Muscle layer of colon (tissue), 2 donors: ENCODE data around the gene KCNC2.

ENCODE experiments used
- H3K27ac ChIP-seq: one replicate; pipeline ENCODE4 v1.7.0; 2013; ENCODE audit warnings: low read depth, mild to moderate bottlenecking, low read length, moderate library complexity
- H3K27me3 ChIP-seq, 2 donors: one replicate each; pipeline ENCODE4 v1.7.0; 2013; ENCODE audit warnings: low read length in 2 of 2, mild to moderate bottlenecking in 2 of 2; ENCODE audit not compliant: insufficient read depth in 2 of 2, control insufficient read depth in 1 of 2
- H3K36me3 ChIP-seq: one replicate; pipeline ENCODE4 v1.7.0; 2013; ENCODE audit warnings: mild to moderate bottlenecking, low read length; ENCODE audit not compliant: insufficient read depth
- H3K4me1 ChIP-seq: one replicate; pipeline ENCODE4 v1.7.0; 2013; ENCODE audit warnings: mild to moderate bottlenecking, low read length; ENCODE audit not compliant: insufficient read depth
- H3K4me3 ChIP-seq, 2 donors: one replicate each; pipeline ENCODE4 v1.7.0; 2013; ENCODE audit warnings: low read length in 2 of 2, low read depth in 1 of 2, mild to moderate bottlenecking in 1 of 2, moderate library complexity in 1 of 2
- H3K9ac ChIP-seq: one replicate; pipeline ENCODE4 v1.7.0; 2013; ENCODE audit warnings: low read length
- H3K9me3 ChIP-seq: one replicate; pipeline ENCODE4 v1.7.0; 2013; ENCODE audit warnings: mild to moderate bottlenecking, low read length
- donor health status: abdominal sarcoma.
- donor health status: Adenocarcinoma of cecum.

The KCNC2 gene

DNA sequence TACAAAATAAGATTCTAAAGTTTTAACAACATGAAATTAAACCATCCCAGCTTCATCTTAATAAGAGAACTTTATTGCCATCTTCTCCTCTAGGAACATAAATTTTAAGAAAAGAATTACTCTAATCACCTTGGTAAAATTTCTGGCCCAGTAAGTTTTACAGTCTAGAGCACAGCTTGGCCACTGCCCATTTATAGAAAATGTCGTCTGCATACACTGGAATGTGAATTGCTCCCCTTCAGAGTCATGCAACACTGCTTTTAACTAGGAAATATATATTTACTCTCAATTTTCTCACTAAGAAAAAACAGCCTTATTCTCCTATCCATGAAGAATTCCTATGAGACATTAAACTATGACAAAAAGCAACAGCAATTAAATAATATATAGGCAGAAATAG is 48.2 kb downstream of the KCNC2 start:
- no peaks in the 10 kb centered on the region for H3K9me3 ChIP-seq
- no peak overlapping the region for H3K27ac ChIP-seq
- no peak overlapping the region for H3K9ac ChIP-seq
- no peaks in the 10 kb centered on the region for H3K36me3 ChIP-seq
- no peaks in the 10 kb centered on the region for H3K4me1 ChIP-seq
- no peaks in the 10 kb centered on the region for H3K27me3 ChIP-seq
- no peak overlapping the region for H3K4me3 ChIP-seq

DNA sequence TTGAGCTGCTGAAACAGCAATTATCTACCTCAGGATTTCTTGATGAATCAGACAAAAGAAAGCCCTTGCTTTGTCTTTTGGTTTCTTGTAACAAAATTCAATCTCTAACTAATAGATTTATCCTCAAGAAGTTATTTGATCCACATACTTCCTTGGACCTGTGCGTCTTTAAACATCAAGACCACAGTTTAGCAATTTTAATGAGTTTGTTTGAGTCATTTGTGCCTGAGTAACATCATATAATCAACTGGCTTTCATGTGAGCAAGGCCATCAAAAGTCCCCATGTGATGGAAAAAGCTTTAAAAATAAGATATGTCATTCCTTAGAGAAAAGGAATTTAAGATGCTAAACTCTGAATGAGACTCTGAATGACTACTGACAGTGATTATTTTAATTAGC is 52.3 kb downstream of the KCNC2 start:
- no peak overlapping the region for H3K4me3 ChIP-seq
- no peaks in the 10 kb centered on the region for H3K36me3 ChIP-seq
- H3K27me3 ChIP-seq, result no peaks in the 10 kb centered on the region
- H3K4me1 ChIP-seq, result no peaks in the 10 kb centered on the region
- H3K9ac ChIP-seq, result no peak overlapping the region
- H3K9me3 ChIP-seq, result no peaks in the 10 kb centered on the region
- no peak overlapping the region for H3K27ac ChIP-seq

DNA sequence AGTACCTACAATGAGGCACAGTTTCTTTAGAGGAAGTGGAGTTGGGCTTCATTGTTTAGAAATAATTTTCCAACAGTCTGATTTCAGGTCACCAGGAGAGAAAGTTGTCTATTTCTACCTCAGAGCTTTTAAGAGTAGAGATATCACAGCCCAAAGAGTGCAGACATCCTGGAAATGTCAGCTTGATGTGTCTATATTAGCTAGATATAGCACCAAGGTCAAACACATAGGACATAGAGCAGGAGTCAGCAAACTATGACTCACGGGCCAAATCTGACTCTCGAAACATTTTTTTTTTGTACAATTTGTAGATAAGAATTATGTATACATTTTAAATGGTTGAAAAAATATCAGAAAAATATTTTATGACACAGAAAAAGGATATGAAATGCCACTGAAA is 53.7 kb downstream of the KCNC2 start:
- no peak overlapping the region for H3K4me3 ChIP-seq

DNA sequence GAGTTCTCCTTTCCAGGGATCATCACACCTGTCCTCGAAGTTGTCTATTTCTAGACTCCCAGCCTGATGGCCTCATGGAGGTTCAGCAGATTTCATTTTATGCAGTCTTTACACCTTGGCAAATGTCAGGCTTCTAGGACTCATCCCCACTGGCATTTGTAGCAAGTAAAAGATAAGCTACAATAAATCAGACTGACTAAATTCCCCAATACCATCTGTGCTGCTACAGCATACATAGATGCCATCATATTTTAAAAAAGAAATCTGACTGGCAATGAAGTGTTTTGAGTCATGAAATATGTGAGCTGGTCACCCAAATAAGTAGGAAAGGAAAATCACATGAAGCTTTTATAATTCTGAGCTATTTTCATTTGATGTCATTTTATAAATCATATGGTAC is 55.3 kb downstream of the KCNC2 start:
- H3K9ac ChIP-seq, result no peak overlapping the region
- no peak overlapping the region for H3K27ac ChIP-seq
- H3K9me3 ChIP-seq, result no peaks in the 10 kb centered on the region
- H3K4me3 ChIP-seq, result no peak overlapping the region
- H3K27me3 ChIP-seq, result no peaks in the 10 kb centered on the region
- H3K36me3 ChIP-seq, result no peaks in the 10 kb centered on the region
- no peaks in the 10 kb centered on the region for H3K4me1 ChIP-seq

More for the DNA sequence above, 53.7 kb downstream of the KCNC2 start:
- H3K36me3 ChIP-seq, result no peaks in the 10 kb centered on the region
- H3K9ac ChIP-seq, result no peak overlapping the region
- H3K4me1 ChIP-seq, result no peaks in the 10 kb centered on the region
- H3K27me3 ChIP-seq, result no peaks in the 10 kb centered on the region
- no peaks in the 10 kb centered on the region for H3K9me3 ChIP-seq
- no peak overlapping the region for H3K27ac ChIP-seq

DNA sequence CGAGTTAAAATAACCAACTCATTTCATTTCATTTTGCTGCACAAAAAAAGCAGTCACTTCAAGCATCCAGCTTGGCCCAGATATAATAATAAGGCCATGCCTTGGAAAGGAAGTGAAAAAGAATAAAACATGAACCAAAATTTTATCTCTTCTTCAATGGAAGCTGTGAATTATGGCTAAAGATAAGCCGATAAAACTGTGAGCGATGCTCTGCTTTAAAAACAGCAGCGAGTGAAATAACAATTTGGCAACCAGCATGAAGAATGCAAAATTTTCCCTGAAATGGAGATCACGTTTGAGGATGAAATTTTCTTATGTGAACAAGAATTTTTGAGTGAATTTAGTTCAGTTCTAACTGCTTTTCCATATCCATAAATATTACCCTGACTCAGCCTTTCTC is 70.4 kb downstream of the KCNC2 start:
- Histone ChIP-seq H3K4me3 (no peak overlapping the region), H3K27ac (no peak overlapping the region), H3K36me3 (no peaks in the 10 kb centered on the region), H3K9me3 (no peaks in the 10 kb centered on the region), H3K9ac (no peak overlapping the region), H3K4me1 (no peaks in the 10 kb centered on the region), H3K27me3 (no peaks in the 10 kb centered on the region)

DNA sequence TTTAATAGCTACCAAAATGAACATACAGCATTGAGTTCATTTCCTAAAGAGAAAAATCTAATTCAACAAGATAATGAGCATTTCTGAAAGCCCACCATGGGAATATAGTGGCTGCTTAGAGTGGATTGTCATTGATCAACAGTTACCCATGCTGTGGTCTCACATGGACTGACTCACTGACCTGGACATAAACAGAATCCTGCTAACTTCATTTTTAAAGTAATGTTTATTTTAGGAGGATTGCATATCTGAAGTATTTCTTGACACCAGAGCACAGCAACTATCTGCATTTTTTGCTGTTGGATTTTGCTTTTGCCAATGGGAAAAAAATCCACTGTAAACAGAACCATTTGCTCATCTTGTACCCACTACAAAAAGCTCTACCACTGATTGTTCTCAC is 71.7 kb downstream of the KCNC2 start:
- Histone ChIP-seq H3K9me3 (no peaks in the 10 kb centered on the region), H3K4me3 (no peak overlapping the region), H3K4me1 (no peaks in the 10 kb centered on the region), H3K27me3 (no peaks in the 10 kb centered on the region), H3K9ac (no peak overlapping the region), H3K36me3 (no peaks in the 10 kb centered on the region), H3K27ac (no peak overlapping the region)

DNA sequence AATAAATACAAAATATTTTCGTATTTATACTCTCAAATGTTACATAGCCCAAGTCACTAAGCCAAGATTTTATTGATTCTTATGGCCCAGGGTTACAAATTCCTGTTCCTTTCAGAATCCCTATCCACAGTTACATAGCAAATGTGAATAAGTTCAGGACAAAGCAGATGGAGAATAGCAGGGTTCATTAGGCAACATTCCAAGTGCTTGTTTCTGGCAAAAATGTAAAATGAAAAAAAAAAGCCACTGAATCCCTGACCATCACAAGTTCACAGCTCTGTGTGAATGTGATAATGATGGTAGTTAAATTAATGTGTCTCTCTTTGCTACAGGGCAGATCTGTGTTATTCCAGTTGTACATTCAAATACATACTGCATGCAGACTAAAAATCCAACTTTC is 74.6 kb downstream of the KCNC2 start:
- Histone ChIP-seq H3K36me3 (no peaks in the 10 kb centered on the region), H3K4me1 (no peaks in the 10 kb centered on the region), H3K9me3 (no peaks in the 10 kb centered on the region), H3K27ac (no peak overlapping the region), H3K4me3 (no peak overlapping the region), H3K27me3 (no peaks in the 10 kb centered on the region), H3K9ac (no peak overlapping the region)

DNA sequence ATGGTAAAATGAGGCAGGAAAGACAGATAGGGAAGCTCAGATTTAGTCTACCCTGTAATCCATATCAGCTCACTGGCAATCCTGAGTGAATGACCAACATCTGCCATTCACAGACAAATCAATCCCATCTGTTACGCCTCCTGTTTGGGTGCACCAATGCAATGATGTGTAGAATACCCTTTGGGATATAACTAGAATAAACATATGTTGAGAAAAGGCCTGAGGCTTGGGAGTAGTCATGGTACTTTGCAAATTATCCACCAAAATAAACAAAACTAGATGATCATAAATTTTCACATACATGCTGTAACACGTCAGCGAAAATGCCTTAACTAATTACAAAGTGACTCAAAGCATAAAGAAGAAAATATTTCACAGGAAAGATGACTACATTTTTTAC is 78.8 kb downstream of the KCNC2 start:
- no peaks in the 10 kb centered on the region for H3K27me3 ChIP-seq
- no peaks in the 10 kb centered on the region for H3K36me3 ChIP-seq
- H3K9ac ChIP-seq, result no peak overlapping the region
- H3K4me1 ChIP-seq, result no peaks in the 10 kb centered on the region
- H3K27ac ChIP-seq, result no peak overlapping the region
- no peaks in the 10 kb centered on the region for H3K9me3 ChIP-seq
- no peak overlapping the region for H3K4me3 ChIP-seq

DNA sequence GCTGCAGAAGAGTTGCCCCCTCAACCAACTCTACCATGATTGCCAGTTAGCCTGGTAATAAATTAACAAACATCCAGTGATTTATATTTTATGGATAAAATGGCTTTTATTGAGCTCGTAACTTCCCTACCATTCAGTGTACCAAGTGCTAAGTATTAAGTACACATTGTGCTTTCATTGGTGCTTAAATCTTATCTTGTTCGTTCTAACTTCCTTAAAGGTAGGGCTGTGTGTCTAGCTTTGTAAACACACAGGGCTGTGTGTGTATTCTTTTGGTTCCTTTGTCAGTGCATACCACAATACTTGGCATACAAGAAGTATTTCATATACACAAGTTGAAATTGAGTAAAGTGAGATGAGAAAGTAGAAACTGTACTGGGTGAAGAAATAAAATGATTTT is 80.4 kb downstream of the KCNC2 start:
- Histone ChIP-seq H3K27ac (no peak overlapping the region), H3K4me3 (no peak overlapping the region), H3K9me3 (no peaks in the 10 kb centered on the region), H3K36me3 (no peaks in the 10 kb centered on the region), H3K9ac (no peak overlapping the region), H3K4me1 (no peaks in the 10 kb centered on the region), H3K27me3 (no peaks in the 10 kb centered on the region)

DNA sequence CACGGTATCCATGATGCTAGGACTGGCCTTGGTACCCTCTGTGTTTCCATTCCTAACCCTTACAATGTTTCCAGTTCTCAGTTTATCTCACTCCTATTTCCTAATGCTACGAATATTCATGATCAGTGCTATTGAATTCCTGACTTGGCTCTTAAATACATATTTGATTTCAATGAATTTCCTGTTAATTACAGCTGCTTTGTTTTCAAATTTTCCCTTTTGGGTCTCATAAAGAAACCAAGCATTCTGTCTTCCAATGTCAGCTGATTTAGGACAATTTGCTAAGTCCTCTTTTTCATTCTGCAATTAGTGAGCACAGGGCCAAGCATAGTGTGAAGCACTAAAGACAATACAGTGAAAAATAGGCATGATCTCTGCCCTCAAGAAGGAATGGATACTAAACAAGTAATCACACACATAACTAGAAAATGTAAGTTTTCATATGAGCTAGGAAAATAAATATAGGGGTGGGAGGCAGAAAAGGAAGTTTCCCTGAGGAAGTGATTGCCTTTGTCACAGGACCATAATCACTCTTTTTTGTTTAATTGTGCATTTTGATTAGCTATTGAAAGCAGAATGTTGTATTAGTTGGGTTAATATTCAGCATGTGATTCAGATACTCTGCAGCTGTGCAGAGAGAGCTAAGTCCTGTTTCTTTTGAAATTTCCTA is 88.5 kb downstream of the KCNC2 start:
- H3K27me3 ChIP-seq, result no peaks in the 10 kb centered on the region
- no peaks in the 10 kb centered on the region for H3K36me3 ChIP-seq
- peaks cover 8% of the 10 kb centered on the region for H3K4me1 ChIP-seq
- H3K9ac ChIP-seq, result no peak overlapping the region
- H3K27ac ChIP-seq, result no peak overlapping the region
- H3K9me3 ChIP-seq, result no peaks in the 10 kb centered on the region
- H3K4me3 ChIP-seq, result no peak overlapping the region

DNA sequence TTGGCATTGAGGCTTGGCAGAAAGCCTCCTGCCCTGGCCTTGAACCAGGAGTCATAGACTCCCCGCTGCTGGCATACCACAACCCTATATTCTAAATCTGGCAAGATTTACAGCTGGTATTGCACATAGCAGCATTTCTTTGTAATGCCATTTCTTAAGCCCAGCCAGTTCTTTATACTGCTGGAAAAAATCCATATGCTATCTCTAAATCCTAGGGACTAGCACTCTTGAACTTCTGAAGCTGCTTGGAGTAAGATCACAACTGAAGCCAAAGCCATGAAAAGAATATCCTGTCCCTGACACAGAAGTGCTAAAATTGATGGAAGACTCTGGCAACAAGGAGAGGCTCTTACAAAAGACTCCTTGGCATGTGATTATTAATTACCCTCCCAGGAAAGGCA is 89.3 kb downstream of the KCNC2 start:
- Histone ChIP-seq H3K4me3 (no peak overlapping the region), H3K27me3 (no peaks in the 10 kb centered on the region), H3K9me3 (no peaks in the 10 kb centered on the region), H3K9ac (no peak overlapping the region), H3K36me3 (no peaks in the 10 kb centered on the region), H3K27ac (no peak overlapping the region), H3K4me1 (peaks cover 8% of the 10 kb centered on the region)

DNA sequence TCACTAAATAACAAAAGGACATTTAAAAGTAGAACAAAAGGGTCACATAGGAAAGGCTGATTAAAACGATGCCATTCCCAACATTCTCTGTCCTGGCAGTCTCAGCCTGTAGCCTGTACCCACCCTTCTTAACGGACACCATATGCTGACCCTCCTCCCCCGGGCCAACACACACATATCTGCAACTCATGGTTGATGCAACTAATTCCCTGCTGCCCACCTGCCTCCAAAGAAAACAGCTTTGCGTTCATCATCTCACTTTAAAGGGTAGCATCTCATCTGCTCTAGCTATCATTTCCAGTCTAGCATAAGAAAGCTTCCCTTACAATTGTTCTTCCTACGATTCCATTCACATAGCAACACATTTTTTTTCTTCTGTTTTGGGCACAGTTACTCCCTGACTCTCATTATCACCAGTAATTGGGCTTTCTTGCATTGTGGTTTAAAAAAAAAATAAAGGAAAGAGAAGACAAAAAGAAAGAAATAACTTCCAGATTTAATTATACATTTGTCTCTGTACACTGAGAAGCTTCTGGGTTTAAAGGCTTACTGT is 92.9 kb downstream of the KCNC2 start:
- Histone ChIP-seq H3K36me3 (no peaks in the 10 kb centered on the region), H3K27me3 (no peaks in the 10 kb centered on the region), H3K9me3 (no peaks in the 10 kb centered on the region), H3K27ac (no peak overlapping the region), H3K4me1 (peaks cover 8% of the 10 kb centered on the region), H3K9ac (no peak overlapping the region), H3K4me3 (no peak overlapping the region)
